Caco-2 (cell line): ENCODE measurements around the gene ADD3. TPM values are rescaled to one million over a fixed set of nuclear protein-coding genes. Genes with fewer than 3 reads are reported as not detected.

ENCODE experiments used
- BruUV-seq: library from RNA; stranded (reverse); fragments of 400-500 nt; replicated peaks from 2 replicates; lab custom pipeline; 2021; lab: Mats Ljungman, UMichigan
- CTCF ChIA-PET: fragments of 300-600 bp; sonication (Branson Sonifier 250); formaldehyde crosslinking; loops from one replicate; lab custom pipeline; 2022; ENCODE audit warnings: antibody characterized with exemption; lab: Charles Lee
- POLR2A ChIA-PET: fragments of 300-600 bp; sonication (Branson Sonifier 250); formaldehyde crosslinking; loops from one replicate; lab custom pipeline; 2022; ENCODE audit warnings: antibody characterized with exemption; lab: Charles Lee
- DNase-seq, 2 experiments: peaks; one replicate each; pipeline versions ENCODE4 v3.0.0 to v3.0.0-alpha.2; 2020 to 2022
- H3K27me3 ChIP-seq: replicated peaks from 2 replicates; pipeline ENCODE4 v1.6.0; 2011; ENCODE audit warnings: low read length; ENCODE audit not compliant: control insufficient read depth, insufficient read depth
- H3K36me3 ChIP-seq: 2 replicates; pipeline ENCODE4 v1.5.1; 2011; ENCODE audit warnings: low read length; ENCODE audit not compliant: control insufficient read depth, insufficient read depth
- H3K4me1 ChIP-seq: fragments of 250-450 bp; sonication (Bioruptor Pico); 2 replicates; pipeline ENCODE4 v1.5.1; 2020; ENCODE audit warnings: mild to moderate bottlenecking
- H3K4me3 ChIP-seq: 2 replicates; pipeline ENCODE4 v1.5.1; 2011; ENCODE audit warnings: low read depth, mild to moderate bottlenecking, control low read depth, low read length
- H3K9me3 ChIP-seq: fragments of 250-450 bp; sonication (Bioruptor Pico); 2 replicates; pipeline ENCODE4 v1.5.1; 2020; ENCODE audit warnings: mild to moderate bottlenecking, moderate library complexity
- H3K27ac Mint-ChIP-seq: one replicate; pipeline ENCODE4 v1.8.0; 2022; ENCODE audit warnings: mixed read lengths; ENCODE audit not compliant: unreplicated experiment
- H3K27me3 Mint-ChIP-seq: one replicate; pipeline ENCODE4 v1.8.0; 2022; ENCODE audit warnings: mixed read lengths; ENCODE audit not compliant: insufficient read depth, unreplicated experiment
- H3K36me3 Mint-ChIP-seq: one replicate; pipeline ENCODE4 v1.8.0; 2022; ENCODE audit warnings: mild to moderate bottlenecking, mixed read lengths; ENCODE audit not compliant: insufficient read depth, unreplicated experiment
- H3K4me1 Mint-ChIP-seq: one replicate; pipeline ENCODE4 v1.8.0; 2022; ENCODE audit warnings: low read depth, mixed read lengths; ENCODE audit not compliant: unreplicated experiment
- H3K4me3 Mint-ChIP-seq: one replicate; pipeline ENCODE4 v1.8.0; 2022; ENCODE audit warnings: mild to moderate bottlenecking, moderate library complexity, mixed read lengths; ENCODE audit not compliant: unreplicated experiment
- H3K9me3 Mint-ChIP-seq: one replicate; pipeline ENCODE4 v1.8.0; 2022; ENCODE audit warnings: mixed read lengths; ENCODE audit not compliant: unreplicated experiment
- CTCF ChIP-seq, 2 experiments: fragments of 200-600 bp in 1 of 2; IDR thresholded peaks; 1 replicate in 1 of 2; 2 replicates in 1 of 2; pipeline versions ENCODE4 v1.5.1 to v1.8.0; 2011 to 2022; ENCODE audit warnings: antibody characterized with exemption in 1 of 2, control low read depth in 1 of 2, inconsistent platforms in 1 of 2, low read depth in 1 of 2, low read length in 1 of 2, mild to moderate bottlenecking in 1 of 2, moderate library complexity in 1 of 2; ENCODE audit not compliant: insufficient read depth in 1 of 2, severe bottlenecking in 1 of 2, unreplicated experiment in 1 of 2
- intact Hi-C: fragments of 100-400 bp; cut with micrococcal nuclease; formaldehyde crosslinking; loops from one replicate; pipeline ENCODE4 v1.10.0; 2022; ENCODE audit not compliant: unreplicated experiment
- total RNA-seq: library from RNA; stranded (reverse); gene quantifications from 2 replicates; pipeline ENCODE4 v1.2.3, GENCODE V29; 2022

Gene ADD3
- total RNA-seq, 1 experiment from 2014 or later = 264 TPM

- Mint-ChIP-seq H3K4me1 (peaks cover 23% of the 10 kb centered on the region), H3K9me3 (no peaks in the 10 kb centered on the region), H3K4me3 (no peak overlapping the region), H3K36me3 (no peaks in the 10 kb centered on the region), H3K27me3 (no peaks in the 10 kb centered on the region), H3K27ac (no peak overlapping the region)
- ChIA-PET POLR2A (no interaction called here), CTCF (interaction anchor here (0.6 kb wide), 1 partner anchor 44 kb away, joined by 3 read pairs; no protein-coding TSS in a partner anchor)
- no peak for DNase-seq
- Histone ChIP-seq H3K4me1 (peaks cover 24% of the 10 kb centered on the region), H3K9me3 (no peaks in the 10 kb centered on the region), H3K27me3 (no peaks in the 10 kb centered on the region), H3K36me3 (no peaks in the 10 kb centered on the region), H3K4me3 (no peak overlapping the region)
- no TSS peak for BruUV-seq
- TF ChIP-seq CTCF (IDR thresholded peaks at IDR 0.05; ENCODE audit: insufficient read depth in 1 of 2, low read depth in 1 of 2, low read length in 1 of 2, severe bottlenecking in 1 of 2, unreplicated experiment in 1 of 2) = no peak
- intact Hi-C loops = no loop called here
Observed at GRCh38 chr10:110160081-110160480, 152.3 kb downstream of the ADD3 start.

GRCh38 chr10:110160522-110160921 is 152.7 kb downstream of the ADD3 start:
- Mint-ChIP-seq H3K4me3 (no peak overlapping the region), H3K27ac (no peak overlapping the region), H3K36me3 (no peaks in the 10 kb centered on the region), H3K4me1 (peaks cover 23% of the 10 kb centered on the region), H3K9me3 (no peaks in the 10 kb centered on the region), H3K27me3 (no peaks in the 10 kb centered on the region)
- no peaks in the 10 kb centered on the region for H3K36me3 ChIP-seq
- H3K4me1 ChIP-seq = peaks cover 28% of the 10 kb centered on the region
- no peaks in the 10 kb centered on the region for H3K9me3 ChIP-seq
- intact Hi-C loops = no loop called here
- no peak overlapping the region for H3K4me3 ChIP-seq
- CTCF ChIA-PET = no interaction called here
- no peak for DNase-seq
- POLR2A ChIA-PET = interaction anchor here (1.0 kb wide), 1 partner anchor 50 kb away, joined by 12 read pairs; no protein-coding TSS in a partner anchor
- TF ChIP-seq CTCF (IDR thresholded peaks at IDR 0.05; ENCODE audit: insufficient read depth in 1 of 2, low read depth in 1 of 2, low read length in 1 of 2, severe bottlenecking in 1 of 2, unreplicated experiment in 1 of 2) = no peak
- no TSS peak for BruUV-seq
- H3K27me3 ChIP-seq = no peaks in the 10 kb centered on the region

- H3K4me3 ChIP-seq = no peak overlapping the region
- H3K36me3 Mint-ChIP-seq = no peaks in the 10 kb centered on the region
- H3K27ac Mint-ChIP-seq = peak overlapping the region; percentile 79
- H3K36me3 ChIP-seq = no peaks in the 10 kb centered on the region
- H3K4me1 Mint-ChIP-seq = peaks cover 31% of the 10 kb centered on the region
- no peaks in the 10 kb centered on the region for H3K9me3 Mint-ChIP-seq
- no peaks in the 10 kb centered on the region for H3K9me3 ChIP-seq
- ChIA-PET POLR2A (no interaction called here), CTCF (interaction anchor here (0.5 to 0.6 kb wide), 3 partner anchors 15 to 170 kb away, joined by 3 read pairs; no protein-coding TSS in a partner anchor)
- no TSS peak for BruUV-seq
- H3K4me1 ChIP-seq = peaks cover 39% of the 10 kb centered on the region
- DNase-seq = peak in 1 of 2 experiments; percentile 34
- H3K27me3 ChIP-seq = no peaks in the 10 kb centered on the region
- H3K27me3 Mint-ChIP-seq = no peaks in the 10 kb centered on the region
- intact Hi-C loops = loop anchor here (1.0 to 2.0 kb wide), 4 partner anchors 18 to 63 kb away; partner anchors contain the start of gene MXI1
- peak overlapping the region; percentile 55 for H3K4me3 Mint-ChIP-seq
- TF ChIP-seq CTCF (IDR thresholded peaks at IDR 0.05; ENCODE audit: insufficient read depth in 1 of 2, low read depth in 1 of 2, low read length in 1 of 2, severe bottlenecking in 1 of 2, unreplicated experiment in 1 of 2) = no peak
Observed at GRCh38 chr10:110162741-110163145, 155.0 kb downstream of the ADD3 start.
